Measurements from ENCODE around the gene VEGFB.
"Not testable (repeated sequence)": the region's sequence is repeated elsewhere in the genome, so short reads cannot be mapped to it uniquely, and the experiment has no call there.

VEGFB gene

DNA sequence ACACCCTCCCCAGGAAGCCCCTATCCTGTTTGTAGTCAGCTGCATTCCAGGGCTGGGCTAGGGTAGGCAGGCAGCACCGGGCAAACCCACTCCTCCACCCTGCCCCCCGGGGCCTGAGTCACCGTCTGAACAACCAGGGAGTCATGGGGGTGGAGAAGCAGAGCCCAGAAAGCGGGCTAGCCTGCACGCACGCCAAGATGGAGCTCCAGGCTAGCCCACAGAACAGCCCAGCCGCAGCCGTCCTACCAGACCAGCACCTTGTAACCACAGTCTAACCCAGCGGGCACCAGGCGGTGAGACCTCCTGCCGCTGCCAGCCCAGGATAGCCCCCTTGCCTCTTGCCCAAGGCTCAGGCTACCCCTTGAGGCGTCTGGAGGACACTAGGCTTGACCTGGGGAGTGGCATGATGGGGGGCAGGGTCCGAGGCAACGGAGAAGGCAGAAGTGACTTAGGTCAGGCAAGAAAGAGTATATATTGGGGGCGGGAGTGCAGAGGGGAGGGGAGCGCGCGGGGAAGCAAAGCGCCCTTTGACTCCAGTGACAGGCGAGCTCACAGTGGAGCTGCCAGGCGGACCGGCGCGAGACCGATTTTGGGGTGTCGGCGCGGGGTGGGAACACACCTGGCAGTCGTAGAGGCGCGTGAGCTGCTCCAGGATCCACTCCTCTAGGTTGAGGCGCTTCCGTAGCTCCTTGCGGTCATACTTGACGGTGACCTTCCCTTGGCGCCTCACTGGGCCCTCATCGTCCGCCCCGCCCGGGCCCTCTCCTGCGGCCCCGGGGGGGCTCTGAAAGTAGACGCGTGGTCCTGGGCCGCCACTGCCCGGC is 11.6 kb downstream of the VEGFB start:
- peak overlapping the region; percentile 93 for H3K4me3 ChIP-seq (replicated peaks; ENCODE audit: low read depth, low read length)
- H3K27me3 ChIP-seq (replicated peaks; ENCODE audit: control insufficient read depth, insufficient read depth, low read length) = no peaks in the 10 kb centered on the region
- no peak for TF ChIP-seq CTCF (IDR thresholded peaks at IDR 0.05; ENCODE audit: insufficient read depth, low read length, poor library complexity, severe bottlenecking)
- peak; percentile 60 for DNase-seq (ENCODE audit: extremely low read depth, insufficient read length)
- H3K36me3 ChIP-seq (ENCODE audit: control insufficient read depth, insufficient read depth, low read length) = peaks cover 13% of the 10 kb centered on the region

DNA sequence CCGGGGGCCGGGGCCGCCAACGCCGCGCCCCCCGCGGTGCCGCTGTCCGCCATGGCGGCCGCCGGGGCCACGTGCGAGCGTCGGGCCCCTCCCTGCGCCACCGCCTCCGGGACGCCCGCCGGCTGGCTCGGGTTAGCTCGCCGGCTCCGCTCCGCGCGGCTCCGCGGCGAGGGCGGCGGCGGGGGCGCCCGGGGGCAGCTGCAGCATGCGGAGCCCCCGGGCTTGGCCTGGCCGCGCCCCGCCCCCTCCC is 12.2 kb downstream of the VEGFB start:
- Histone ChIP-seq H3K36me3 (ENCODE audit: control insufficient read depth, insufficient read depth, low read length) (peaks cover 13% of the 10 kb centered on the region), H3K4me3 (replicated peaks; ENCODE audit: low read depth, low read length) (peak overlapping the region; percentile 93)
- H3K27me3 ChIP-seq (replicated peaks; ENCODE audit: control insufficient read depth, insufficient read depth, low read length); DNase-seq (ENCODE audit: extremely low read depth, insufficient read length): not testable (repeated sequence)

- H3K27me3 ChIP-seq (replicated peaks; ENCODE audit: control insufficient read depth, insufficient read depth, low read length) = no peaks in the 10 kb centered on the region
- no peak for TF ChIP-seq CTCF (IDR thresholded peaks at IDR 0.05; ENCODE audit: insufficient read depth, low read length, poor library complexity, severe bottlenecking)
- H3K36me3 ChIP-seq (ENCODE audit: control insufficient read depth, insufficient read depth, low read length) = peaks cover 13% of the 10 kb centered on the region
- peak; percentile 83 for DNase-seq (ENCODE audit: extremely low read depth, insufficient read length)
- peak within 1 kb of the TSS; percentile 93 for H3K4me3 ChIP-seq (replicated peaks; ENCODE audit: low read depth, low read length)
These were observed 12.7 kb downstream of the VEGFB start, which contains the start of gene PPP1R14B for GRCh38 chr11:64246871-64247728. Gene PPP1R14B, minus strand, starts transcription at chr11:64246943. Its CDS starts 270 bp downstream, at chr11:64246673.

GRCh38 chr11:64247729-64248531 is 13.5 kb downstream of the VEGFB start:
- Histone ChIP-seq H3K36me3 (ENCODE audit: control insufficient read depth, insufficient read depth, low read length) (peaks cover 13% of the 10 kb centered on the region), H3K27me3 (replicated peaks; ENCODE audit: control insufficient read depth, insufficient read depth, low read length) (no peaks in the 10 kb centered on the region), H3K4me3 (replicated peaks; ENCODE audit: low read depth, low read length) (peak overlapping the region; percentile 78)
- DNase-seq (ENCODE audit: extremely low read depth, insufficient read length) = no peak
- TF ChIP-seq CTCF (IDR thresholded peaks at IDR 0.05; ENCODE audit: insufficient read depth, low read length, poor library complexity, severe bottlenecking) = no peak

DNA sequence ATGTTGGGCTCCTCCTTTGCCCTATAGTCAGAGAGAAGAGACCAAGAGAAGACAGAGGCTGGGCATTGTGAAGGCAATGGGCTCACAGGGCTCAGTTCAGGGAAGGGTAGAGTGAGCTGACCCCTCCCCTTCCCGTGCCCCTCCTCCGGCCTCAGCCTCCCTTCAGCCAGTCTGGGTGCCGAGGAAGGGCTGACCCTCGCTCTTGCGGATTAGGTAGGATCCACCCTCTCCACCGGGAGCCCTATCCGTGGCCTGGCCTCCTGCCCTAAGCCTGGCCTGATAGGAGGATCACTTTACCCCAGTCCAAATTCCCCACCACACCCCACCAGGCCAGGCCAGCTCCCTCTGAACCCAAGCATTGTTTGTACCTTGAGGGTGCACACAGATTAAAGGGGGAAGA is 14.2 kb downstream of the VEGFB start:
- TF ChIP-seq CTCF (IDR thresholded peaks at IDR 0.05; ENCODE audit: insufficient read depth, low read length, poor library complexity, severe bottlenecking) = no peak
- Histone ChIP-seq H3K27me3 (replicated peaks; ENCODE audit: control insufficient read depth, insufficient read depth, low read length) (no peaks in the 10 kb centered on the region), H3K36me3 (ENCODE audit: control insufficient read depth, insufficient read depth, low read length) (peaks cover 7% of the 10 kb centered on the region), H3K4me3 (replicated peaks; ENCODE audit: low read depth, low read length) (no peak overlapping the region)
- no peak for DNase-seq (ENCODE audit: extremely low read depth, insufficient read length)
